Hepatocyte (in vitro differentiated cells): ENCODE data around the gene S1PR2.

Source experiments
- CTCF ChIP-seq: fragments of 200-600 bp; sonication (generic); IDR thresholded peaks from 2 replicates; pipeline ENCODE4 v1.5.1; 2016; ENCODE audit warnings: antibody characterized with exemption, mild to moderate bottlenecking; ENCODE audit not compliant: poor library complexity
- EZH2 ChIP-seq: fragments of 200-600 bp; sonication (generic); IDR thresholded peaks from 2 replicates; pipeline ENCODE4 v1.6.1; 2016; ENCODE audit warnings: antibody characterized with exemption, mild to moderate bottlenecking, borderline replicate concordance
- EZH2phosphoT487 ChIP-seq: fragments of 200-600 bp; sonication (generic); IDR thresholded peaks from one replicate; pipeline ENCODE4 v1.6.1; 2018; ENCODE audit warnings: antibody characterized with exemption, mild to moderate bottlenecking, low read depth, moderate library complexity; ENCODE audit not compliant: unreplicated experiment, severe bottlenecking

GRCh38 chr19:10268071-10268470 is 36.9 kb upstream of the S1PR2 start:
- TF ChIP-seq CTCF (no peak), EZH2 (no peak), EZH2phosphoT487 (no peak)
